GM04503 (cell line): ENCODE data around the gene XBP1.
A peak's percentile ranks its signal among the peaks of the same experiment; 100 is the strongest.
"Not testable (repeated sequence)": the region's sequence is repeated elsewhere in the genome, so short reads cannot be mapped to it uniquely, and the experiment has no call there.

Source experiments
- DNase-seq: peaks from one replicate; pipeline ENCODE4 v3.0.0-alpha.2; 2012; ENCODE audit warnings: low read depth

Gene XBP1

DNA sequence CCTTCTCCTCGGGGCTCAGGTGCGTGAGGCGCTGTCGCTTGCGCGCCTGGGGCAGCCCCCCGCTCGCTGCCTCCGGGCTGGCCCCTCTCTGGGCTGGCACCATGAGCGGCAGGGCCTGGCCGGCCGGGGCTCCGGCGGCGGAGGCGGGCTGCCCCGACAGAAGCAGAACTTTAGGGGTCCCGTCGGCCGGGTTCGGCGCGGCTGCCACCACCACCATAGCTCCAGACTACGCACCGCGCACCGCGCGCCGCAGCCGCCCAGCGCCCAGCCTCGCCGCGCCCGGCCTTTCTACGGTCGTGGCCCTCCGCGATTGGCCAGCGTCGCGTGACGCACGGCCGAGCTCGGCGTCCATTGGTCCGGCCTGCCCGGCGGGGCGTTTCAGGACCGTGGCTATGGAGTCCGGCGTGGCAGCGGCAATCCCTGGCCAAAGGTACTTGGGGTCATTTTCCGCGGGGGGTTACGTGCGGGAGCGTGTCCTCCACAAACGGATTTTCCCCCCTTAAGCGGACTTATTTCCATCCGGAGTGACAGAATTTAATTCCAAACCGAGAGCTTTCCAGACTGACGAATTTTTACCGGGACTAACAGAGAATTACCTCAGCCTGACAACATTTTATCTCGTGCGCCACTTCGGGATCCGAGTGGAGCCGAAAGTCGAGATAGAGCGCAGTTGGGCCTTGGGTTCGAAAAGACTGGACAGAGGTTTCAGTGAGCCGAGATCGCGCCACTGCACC, at the start of gene XBP1:
Gene XBP1 (minus strand): TSS at position 262 of the 734 bp plus-strand sequence.
- DNase-seq, result peak; percentile 64

DNA sequence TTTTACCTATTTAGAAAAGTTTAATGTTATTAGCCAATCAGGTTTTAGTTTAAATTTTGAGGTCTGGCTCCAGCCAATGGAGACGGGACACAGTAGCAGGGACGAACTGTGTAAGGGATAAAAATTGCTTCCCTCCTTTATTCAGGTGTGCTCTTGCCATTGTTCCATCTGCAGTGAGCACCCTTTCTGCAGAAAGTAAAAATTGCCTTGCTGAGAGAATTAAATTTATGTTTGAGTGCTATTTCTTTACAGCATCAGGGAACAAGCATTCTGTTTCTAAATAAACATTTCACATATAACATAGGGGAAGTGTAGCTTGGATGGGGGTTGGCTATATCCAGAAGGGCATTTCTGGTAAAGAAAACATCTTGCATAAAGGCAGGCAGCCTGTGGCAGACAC, 46.6 kb upstream of the XBP1 start:
- no peak for DNase-seq

DNA sequence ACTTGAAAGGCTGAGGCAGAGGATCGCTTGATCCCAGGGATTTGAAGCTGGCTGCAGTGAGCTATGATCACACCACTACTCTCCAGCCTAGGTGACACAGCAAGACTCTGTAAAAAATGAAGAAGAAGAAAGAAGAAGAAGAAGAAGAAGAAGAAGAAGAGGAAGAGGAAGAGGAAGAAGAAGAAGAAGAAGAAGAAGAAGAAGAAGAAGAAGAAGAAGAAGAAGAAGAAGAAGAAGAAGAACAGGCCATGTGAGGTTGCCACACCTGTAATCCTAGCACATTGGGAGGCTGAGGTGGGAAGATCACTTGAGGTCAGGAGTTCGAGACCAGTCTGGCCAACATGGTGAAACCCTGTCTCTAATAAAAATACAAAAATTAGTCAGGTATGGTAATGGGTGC, 43.9 kb upstream of the XBP1 start:
- DNase-seq, result not testable (repeated sequence)

DNA sequence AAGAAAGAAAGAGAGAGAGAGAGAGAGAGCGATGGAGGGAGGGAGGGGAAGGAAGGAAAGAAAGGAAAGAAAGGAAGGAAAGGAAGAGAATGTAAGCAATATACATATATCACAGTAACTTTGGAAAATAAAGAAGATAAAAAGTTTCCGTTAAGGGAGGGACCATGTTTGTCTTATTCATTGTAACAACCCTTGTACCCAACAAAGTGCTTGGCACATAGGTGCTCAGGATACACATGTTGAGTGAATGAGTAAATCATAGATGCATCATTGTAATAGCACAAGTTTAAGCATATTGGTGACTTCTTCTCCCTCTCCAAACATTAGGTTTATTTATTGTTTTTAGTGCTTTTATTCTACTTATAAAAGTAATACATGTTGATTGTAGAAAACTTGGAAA, 43.3 kb upstream of the XBP1 start:
- DNase-seq, result no peak

DNA sequence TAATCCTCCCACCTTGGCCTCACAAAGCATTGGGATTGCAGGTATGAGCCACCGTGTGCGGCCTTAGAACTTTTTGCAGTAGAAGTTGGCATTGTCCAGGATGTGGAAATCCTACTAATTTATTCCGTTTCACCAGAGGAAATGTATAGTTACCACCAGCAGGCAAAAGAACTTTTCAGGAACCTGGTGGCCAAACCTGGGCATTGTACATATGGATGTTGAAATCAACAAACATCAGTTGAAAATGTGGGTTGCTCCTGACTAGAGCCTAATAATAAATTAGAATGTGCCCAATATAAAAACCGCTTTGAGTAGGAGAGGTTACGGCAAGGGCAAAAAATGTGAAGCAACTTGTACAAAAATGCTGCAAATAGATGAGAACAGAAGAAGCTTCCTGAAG, 40.7 kb upstream of the XBP1 start:
- DNase-seq, result no peak

DNA sequence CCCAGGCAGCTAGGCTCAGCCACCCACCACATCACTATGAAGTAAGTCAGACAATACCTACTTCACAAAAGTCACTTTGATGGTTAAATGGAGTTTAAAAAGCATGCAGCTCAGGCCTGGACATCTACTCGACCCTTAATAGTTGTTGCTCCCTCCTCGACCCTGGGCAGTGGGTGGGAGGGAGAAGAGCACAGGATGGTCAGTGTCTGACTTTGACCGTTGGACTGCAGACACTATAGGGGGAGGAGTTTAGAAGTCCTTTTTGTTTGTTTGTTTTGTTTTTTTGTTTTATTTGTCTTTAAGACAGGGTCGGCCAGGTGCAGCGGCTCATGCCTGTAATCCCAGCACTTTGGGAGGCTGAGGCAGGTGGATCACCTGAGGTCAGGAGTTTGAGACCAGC, 38.6 kb upstream of the XBP1 start:
- DNase-seq, result no peak

DNA sequence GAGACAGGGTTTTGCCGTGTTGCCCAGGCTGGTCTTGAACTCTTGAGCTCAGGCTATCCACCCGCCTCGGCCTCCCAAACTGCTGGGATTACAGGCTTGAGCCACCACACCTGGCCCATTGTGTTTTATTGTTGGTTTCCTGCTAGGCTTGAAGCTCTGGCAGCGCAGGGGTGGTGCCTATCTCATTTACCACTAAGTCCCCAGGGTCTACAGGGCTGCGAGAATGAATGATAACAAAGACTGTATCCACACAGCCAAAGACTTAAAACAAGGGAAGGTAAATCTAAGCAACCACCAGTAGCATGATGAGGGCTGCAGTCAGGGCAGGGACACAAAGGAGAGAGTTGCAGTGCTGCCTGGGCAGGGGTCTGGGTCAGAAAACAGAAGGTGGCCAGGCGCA, 37.3 kb upstream of the XBP1 start:
- DNase-seq, result no peak

DNA sequence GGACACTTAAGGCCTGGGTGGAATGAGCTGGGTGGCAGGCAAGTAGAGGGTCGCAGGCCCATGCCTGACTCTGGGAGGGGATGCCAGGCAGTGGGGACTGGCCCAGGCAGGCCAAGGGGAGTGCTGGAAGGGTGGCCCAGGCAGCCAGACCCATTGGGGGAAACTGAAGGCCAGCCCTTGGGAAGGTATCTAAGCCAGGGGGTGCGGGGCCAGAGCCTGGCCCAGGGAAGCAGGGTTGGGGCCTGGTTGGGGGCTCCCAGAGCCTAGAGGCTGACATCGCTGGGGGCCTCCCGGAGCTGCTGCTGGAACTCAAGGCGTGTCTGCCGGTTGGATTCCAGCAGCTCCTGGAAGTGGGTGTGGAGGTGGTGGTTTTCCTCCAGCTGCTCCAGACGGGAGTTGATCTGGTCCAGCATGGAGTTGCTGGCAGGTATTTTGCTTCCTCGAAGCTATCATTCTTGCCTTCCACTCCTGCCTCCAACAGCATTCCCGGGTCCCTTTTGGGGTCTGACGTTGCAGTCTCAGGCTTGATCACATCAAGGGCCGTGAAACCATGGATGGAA, 35.3 kb upstream of the XBP1 start:
- no peak for DNase-seq

DNA sequence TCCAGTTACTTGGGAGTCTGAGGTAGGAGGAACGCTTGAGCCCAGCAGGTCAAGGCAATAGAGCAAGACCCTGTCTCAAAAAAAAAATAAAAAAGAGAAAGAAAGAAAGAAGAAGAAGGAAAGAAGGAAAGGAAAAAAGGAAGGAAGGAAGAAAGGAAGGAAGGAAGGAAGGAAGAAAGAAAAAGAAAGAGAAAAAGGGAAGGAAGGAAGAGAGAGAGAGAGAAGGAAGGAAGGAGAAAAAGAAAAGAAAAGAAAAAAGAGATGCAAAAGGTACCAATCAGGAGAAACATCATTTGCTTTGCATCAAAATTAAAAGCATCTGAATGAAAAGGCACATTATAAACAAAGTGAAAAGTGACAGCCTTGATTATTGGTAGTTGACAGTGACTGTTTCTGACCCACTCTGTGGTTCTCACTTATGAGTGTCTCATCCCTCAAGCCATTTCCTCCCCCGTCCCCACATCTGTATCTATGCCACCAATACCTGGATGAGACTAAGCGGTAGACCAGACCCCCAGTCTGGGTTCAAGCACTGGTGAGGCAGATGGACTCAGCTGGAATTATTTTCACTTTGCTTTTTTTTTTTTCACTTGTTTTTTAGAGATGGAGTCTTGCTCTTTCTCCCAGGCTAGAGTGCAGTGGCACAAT, 33.0 kb upstream of the XBP1 start:
- DNase-seq, result no peak

DNA sequence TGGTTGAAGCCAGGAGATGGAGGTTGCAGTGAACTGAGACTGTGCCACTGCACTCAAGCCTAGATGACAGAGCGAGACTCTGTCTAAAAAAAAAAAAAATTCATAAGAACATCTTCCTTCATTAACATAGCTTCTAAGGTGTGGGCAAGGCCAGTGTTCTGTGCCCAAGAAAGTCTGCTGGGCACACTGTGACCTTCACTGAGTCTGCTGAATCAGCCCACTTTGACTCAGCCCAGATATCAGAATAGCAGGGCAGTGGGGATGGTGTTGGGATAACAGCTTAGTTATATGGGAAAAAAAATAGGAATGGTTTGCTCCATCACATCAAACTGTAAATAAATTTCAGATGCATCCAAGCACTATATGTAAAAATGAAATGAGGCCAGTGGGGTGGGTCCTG, 32.4 kb upstream of the XBP1 start:
- DNase-seq, result no peak

DNA sequence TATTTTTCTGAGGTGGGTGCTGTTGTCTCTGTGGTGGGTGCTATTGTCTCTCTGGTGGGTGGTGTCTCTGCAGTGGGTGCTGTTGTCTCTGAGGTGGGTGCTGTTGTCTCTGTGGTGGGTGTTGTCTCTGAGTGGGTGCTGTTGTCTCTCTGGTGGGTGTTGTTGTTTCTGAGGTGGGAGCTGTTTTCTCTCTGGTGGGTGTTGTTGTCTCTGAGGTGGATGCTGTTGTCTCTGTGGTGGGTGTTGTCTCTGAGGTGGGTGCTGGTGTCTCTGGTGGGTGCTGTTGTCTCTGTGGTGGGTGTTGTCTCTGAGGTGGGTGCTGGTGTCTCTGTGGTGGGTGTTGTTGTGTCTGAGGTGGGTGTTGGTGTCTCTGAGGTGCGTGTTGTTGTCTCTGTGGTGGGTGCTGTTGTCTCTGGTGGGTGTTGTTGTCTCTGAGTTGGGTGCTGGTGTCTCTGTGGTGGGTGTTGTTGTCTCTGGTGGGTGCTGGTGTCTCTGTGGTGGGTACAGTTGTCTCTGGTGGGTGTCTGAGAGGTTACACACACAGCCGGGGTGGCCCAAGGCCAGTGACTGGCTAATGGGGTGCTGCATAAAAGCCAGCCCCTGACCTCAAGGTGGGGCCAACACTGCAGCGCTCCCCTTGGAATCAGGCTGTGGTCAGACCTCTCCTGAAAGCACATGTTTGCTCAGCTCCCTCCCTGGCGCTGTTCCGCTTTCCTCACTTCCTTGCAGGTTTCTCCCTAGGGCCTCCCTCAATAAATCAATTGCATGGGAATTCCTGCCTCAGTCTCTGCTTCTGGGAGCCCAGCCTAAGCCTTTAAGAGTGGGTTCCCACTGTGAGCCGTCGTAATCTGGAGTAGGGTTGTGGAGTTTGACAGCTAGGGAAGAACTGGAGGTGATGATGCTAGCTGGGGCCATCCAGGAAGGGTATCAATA, 31.0 kb upstream of the XBP1 start:
- DNase-seq, result no peak

DNA sequence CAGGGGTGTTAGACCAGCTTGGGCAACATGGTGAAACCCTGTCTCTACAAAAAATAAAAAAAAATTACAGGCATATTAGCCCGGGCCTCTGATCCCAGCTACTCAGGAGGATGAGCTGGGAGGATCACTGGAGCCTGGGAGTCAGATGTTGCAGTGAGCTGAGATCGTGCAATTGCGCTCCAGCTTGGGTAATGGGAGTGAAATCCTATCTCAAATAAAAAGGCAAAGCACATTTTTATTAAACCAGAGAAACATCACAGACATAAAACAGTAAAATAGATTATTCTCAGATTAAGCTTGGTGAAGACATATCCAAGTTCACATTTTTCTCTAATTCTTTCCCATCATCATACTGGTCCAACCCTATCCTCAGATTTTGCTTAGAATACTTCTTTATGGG, 30.1 kb upstream of the XBP1 start:
- no peak for DNase-seq

DNA sequence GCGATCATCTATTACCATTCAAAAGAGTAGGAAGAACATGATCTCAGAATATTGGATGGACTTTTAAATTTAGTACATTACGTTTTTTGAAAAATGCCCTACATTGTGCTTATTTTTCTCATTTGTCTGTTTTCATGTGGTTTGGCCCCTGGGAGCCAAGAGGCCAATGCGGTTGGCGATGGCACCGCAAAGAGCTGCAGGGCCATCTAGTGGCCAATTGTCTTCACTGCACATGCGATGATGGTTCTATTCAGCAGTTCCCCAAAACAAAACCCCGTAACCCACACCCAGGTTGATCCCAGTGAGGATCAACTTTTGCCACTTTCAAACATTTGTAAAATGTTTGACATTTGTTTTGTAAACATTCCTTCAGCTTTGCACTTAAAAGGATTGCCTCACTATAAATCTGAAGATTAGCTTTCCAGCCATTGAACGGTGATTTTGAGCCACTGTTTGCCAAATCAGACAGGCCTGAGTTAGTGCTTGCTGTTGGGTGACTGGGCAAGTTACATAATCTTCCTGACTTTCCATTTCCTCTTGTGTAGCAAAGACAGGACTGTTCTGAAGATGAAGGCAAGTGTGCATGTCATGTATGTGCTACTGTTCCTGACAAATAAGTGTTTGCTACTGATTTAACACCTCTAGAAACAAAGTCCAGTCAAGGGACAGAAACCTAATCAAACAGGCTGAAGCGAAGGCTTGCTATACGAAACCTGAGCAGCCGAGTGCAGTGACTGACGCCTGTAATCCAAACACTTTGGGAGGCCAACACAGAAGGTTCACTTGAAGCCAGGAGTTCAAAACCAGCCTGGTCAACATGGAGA, 29.2 kb upstream of the XBP1 start:
- DNase-seq, result peak; percentile 15

DNA sequence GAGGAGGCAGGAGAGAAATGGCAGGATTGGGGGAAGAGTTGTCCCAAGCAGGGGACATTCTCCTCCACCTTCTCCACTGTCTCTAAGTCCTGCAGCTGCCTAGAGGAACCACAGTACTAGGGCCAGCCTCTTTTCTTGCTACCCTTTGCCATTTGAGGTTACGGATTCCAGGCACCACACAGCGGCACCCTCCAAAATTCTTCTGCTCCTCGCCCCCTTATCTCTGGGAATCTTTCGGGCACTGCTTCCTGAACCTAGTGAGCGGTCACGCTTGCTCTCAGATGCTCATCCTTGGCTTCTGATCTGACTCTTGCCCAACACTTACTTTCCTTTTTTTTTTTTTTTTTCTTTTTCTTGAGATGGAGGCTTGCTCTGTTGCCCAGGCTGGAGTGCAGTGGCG, 26.6 kb upstream of the XBP1 start:
- no peak for DNase-seq

DNA sequence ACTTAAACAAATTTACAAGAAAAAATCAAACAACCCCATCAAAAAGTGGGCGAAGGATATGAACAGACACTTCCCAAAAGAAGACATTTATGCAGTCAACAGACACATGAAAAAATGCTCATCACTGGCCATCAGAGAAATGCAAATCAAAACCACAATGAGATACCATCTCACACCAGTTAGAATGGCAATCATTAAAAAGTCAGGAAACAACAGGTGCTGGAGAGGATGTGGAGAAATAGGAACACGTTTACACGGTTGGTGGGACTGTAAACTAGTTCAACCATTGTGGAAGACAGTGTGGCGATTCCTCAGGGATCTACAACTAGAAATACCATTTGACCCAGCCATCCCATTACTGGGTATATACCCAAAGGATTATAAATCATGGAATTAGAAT, 26.1 kb upstream of the XBP1 start:
- not testable (repeated sequence) for DNase-seq

DNA sequence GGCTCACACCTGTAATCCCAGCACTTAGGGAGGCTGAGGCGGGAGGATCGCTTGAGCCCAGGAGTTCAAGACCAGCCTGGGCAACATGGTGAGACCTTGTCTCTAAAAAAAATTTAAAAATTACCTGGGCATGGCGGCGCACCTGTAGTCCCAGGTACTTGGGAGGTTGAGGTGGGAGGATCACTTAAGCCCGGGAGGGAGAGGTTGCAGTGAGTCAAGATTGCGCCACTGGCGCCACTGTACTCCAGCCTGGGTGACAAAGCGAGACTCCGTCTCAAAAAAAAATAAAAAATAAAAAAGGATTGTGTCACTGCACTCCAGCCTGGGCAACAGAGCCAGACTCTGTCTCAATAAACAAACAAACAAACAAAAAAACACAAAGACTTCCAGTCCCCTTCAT, 24.1 kb upstream of the XBP1 start:
- not testable (repeated sequence) for DNase-seq

DNA sequence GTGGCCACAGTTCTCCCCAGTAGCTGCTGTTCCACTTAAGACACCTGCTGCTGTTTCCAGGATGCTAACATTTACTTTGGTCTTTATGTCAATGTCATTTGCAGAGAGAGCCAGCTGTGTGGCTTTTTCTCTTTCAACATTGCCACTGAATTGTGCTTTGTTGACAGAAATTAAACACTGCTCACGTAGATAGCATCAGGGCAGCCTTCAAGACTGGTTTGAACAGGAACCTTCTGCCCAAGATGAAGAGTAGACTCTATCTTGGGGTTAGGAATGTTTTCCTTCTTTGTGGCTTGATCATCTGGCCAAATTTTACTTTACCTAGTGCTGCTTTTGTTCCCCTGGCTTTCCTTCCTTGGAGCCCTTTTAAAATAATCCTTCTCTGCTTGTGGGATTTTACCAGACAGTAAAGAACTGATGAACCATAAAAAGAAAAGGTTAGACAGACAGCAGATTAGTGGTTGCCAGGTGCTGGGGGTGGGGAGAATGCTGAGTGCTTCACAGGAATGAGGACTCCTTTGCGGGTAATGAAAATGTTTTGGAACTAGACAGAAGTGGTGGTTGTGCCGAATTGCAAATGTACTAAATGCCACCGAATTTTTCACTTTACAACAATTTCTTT, 22.7 kb upstream of the XBP1 start:
- no peak for DNase-seq

DNA sequence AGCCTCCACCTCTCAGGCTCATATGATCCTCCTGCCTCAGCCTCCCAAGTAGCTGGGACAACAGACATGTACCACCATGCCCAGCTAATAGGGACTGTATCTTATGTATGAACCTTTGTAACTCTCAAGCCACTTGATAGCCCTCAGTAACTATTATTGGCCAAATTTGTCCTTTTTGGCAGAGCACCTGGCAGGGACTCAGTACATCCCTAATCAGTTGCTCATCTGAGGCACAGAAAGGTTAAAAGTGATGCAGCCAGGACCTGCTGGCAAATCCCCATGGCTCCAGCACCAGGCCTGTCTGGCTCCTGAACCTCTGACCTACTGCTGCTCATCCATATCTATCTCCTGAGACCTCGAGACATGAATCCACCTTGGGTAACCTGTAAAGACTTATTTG, 21.1 kb upstream of the XBP1 start:
- no peak for DNase-seq

DNA sequence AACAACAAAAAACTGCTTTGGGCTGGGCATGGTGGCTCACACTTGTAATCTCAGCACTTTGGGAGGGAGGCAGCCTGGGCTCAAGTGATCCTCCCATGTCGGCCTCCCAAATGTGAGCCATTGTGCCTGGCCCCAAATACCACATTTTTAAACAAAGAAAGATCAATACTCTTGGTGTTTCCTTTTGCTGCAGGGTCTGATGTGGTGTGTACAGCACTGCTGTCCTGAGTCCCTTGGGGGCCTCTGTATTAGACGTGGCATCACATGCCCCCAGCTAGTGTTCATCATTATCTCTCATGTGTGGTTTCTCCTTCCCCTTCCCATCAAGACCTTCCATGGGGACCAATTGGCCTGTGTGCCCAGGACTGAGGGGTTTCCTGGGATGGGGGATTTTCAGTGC, 20.5 kb upstream of the XBP1 start:
- no peak for DNase-seq

DNA sequence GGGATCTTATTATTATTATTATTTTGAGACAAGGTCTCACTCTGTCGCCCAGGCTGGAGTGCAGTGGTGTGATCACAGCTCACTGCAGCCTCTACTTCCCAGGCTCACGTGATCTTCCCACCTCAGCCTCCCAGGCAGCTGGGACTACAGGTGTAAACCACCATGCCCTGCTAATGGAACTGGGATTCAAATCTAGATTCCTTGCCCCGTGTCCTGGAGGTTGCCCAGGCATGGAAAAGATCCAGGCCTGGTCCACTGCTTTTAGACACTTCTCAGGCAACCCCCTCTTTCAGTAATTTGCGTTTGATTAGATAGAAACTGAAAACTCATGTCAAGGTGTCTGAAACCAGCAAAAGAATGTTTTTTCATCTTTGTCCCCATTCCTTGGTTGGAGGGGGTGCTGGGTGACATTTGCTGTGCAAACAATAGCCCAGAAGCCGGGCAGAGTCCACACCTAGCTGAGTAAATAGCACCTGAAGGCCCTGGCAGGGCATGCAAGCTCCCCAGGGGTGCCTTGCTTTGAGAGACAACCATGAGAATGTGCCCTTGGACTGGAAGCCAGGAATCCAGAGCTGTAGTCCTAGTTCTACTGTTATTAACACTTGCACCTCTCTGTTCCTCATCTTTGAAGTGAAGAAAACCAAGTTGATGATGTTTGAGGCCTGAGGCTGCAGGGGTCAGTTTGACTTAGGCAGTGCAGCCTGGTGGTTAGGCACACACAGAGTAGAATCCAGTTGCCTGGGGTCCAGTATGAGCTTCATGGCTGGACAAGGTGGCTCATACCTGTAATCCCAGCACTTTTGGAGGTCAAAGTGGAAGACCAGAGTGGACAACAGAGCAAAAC, 19.1 kb upstream of the XBP1 start:
- DNase-seq, result no peak
